HepG2 (cell line): ENCODE measurements around the gene ADAMTS8. TPM values are rescaled to one million over a fixed set of nuclear protein-coding genes. Genes with fewer than 3 reads are reported as not detected.

ENCODE experiments used
- ATAC-seq: fragments of 200-7000 bp; cut with Tn5 transposase; 3 replicates; pipeline ENCODE4 v1.9.1; 2020; ENCODE audit warnings: mild to moderate bottlenecking, moderate library complexity
- BruUV-seq: library from RNA; stranded (reverse); fragments of 400-500 nt; replicated peaks from 2 replicates; lab custom pipeline; 2021; lab: Mats Ljungman, UMichigan
- CTCF ChIA-PET: fragments of 300-600 bp; formaldehyde crosslinking; extraction: SDS; loops from one replicate; lab custom pipeline; 2021; ENCODE audit warnings: low total read pairs, inconsistent platforms, low intra/inter-chr PET ratio; lab: Yijun Ruan, JAX
- POLR2A ChIA-PET: fragments of 350-600 bp; sonication (Branson Sonifier 250); formaldehyde crosslinking; loops from one replicate; lab custom pipeline; 2020; ENCODE audit warnings: antibody characterized with exemption, inconsistent platforms; lab: Yijun Ruan, JAX
- DNase-seq: peaks from one replicate; pipeline ENCODE4 v3.0.0-alpha.2; 2015; ENCODE audit warnings: low spot score
- FAIRE-seq: peaks from 3 replicates; lab custom pipeline; 2011; peaks lifted over from hg19 to GRCh38; lab: Jason Lieb, UNC
- H2AFZ ChIP-seq: one replicate; pipeline ENCODE4 v1.6.1; 2011; ENCODE audit warnings: low read length, inconsistent platforms
- H3K27ac ChIP-seq: fragments of 300-600 bp; 3 replicates; pipeline ENCODE4 v1.8.0; 2011; ENCODE audit warnings: mixed run types, mild to moderate bottlenecking, mixed read lengths, low read length, inconsistent platforms; ENCODE audit not compliant: insufficient read depth; ENCODE audit errors: extremely low read length
- H3K27me3 ChIP-seq, 2 experiments: fragments of 200-600 bp in 1 of 2; 2 replicates in 1 of 2; 3 replicates in 1 of 2; pipeline versions ENCODE4 v1.6.0 to v1.8.0; 2011; ENCODE audit warnings: low read length in 2 of 2, mild to moderate bottlenecking in 2 of 2, moderate library complexity in 2 of 2, inconsistent platforms in 1 of 2; ENCODE audit not compliant: insufficient read depth in 2 of 2, control insufficient read depth in 1 of 2
- H3K36me3 ChIP-seq, 2 experiments: fragments of 200-600 bp in 1 of 2; replicated peaks in 1 of 2; 2 replicates in 1 of 2; 3 replicates in 1 of 2; pipeline versions ENCODE4 v1.5.1 to v1.8.0; 2011; ENCODE audit warnings: low read length in 2 of 2, inconsistent platforms in 1 of 2; ENCODE audit not compliant: insufficient read depth in 2 of 2, control insufficient read depth in 1 of 2
- H3K4me1 ChIP-seq: 2 replicates; pipeline ENCODE4 v1.5.1; 2012; ENCODE audit warnings: low read length, inconsistent platforms; ENCODE audit not compliant: insufficient read depth
- H3K4me2 ChIP-seq: 2 replicates; pipeline ENCODE4 v1.6.0; 2011; ENCODE audit warnings: low read depth, low read length, inconsistent platforms
- H3K4me3 ChIP-seq, 3 experiments: fragments of 200-600 bp in 1 of 3; sonication (generic), shearing (Covaris generic) in 1 of 3; replicated peaks in 1 of 3; 2 replicates each; pipeline ENCODE4 v1.5.1; 2011 to 2016; ENCODE audit warnings: low read length in 3 of 3, inconsistent platforms in 2 of 3, low read depth in 2 of 3, mild to moderate bottlenecking in 2 of 3, control low read depth in 1 of 3, mixed read lengths in 1 of 3; ENCODE audit not compliant: insufficient read depth in 1 of 3
- H3K79me2 ChIP-seq: one replicate; pipeline ENCODE4 v1.6.1; 2011; ENCODE audit warnings: low read length, inconsistent platforms; ENCODE audit not compliant: insufficient read depth
- H3K9ac ChIP-seq: 2 replicates; pipeline ENCODE4 v1.6.0; 2011; ENCODE audit warnings: mild to moderate bottlenecking, low read depth, low read length, inconsistent platforms; ENCODE audit not compliant: insufficient read depth
- H3K9me3 ChIP-seq: 2 replicates; pipeline ENCODE4 v1.5.1; 2012; ENCODE audit warnings: mild to moderate bottlenecking, low read length
- H4K20me1 ChIP-seq: 2 replicates; pipeline ENCODE4 v1.6.0; 2011; ENCODE audit warnings: inconsistent platforms, mild to moderate bottlenecking, low read length, moderate library complexity; ENCODE audit not compliant: insufficient read depth
- CEBPB ChIP-seq: IDR thresholded peaks from 2 replicates; pipeline ENCODE4 v1.6.1; 2011; ENCODE audit warnings: low read depth, low read length, improper control_type of control experiment, borderline replicate concordance
- SNAPC2 ChIP-seq: sonication (generic); formaldehyde crosslinking; IDR thresholded peaks from 2 replicates; pipeline ENCODE4 v1.8.1; 2022; ENCODE audit warnings: mild to moderate bottlenecking, missing genetic modification reagents
- ZBTB43 ChIP-seq: sonication (generic); formaldehyde crosslinking; conservative IDR thresholded peaks from 2 replicates; pipeline ENCODE4 v1.4.0; 2020; ENCODE audit warnings: missing genetic modification reagents
- WGBS: methylation state at CpG from one replicate; pipeline ENCODE4 v1.1.6; 2017; ENCODE audit warnings: low lambda C conversion rate; 5-methylcytosine and 5-hydroxymethylcytosine counted together
- in situ Hi-C: cut with HindIII; loops from 2 replicates; pipeline ENCODE4 v1.10.0; 2017; ENCODE audit warnings: low pct_unique_long_range_greater_than_20kb; ENCODE audit not compliant: extremely low pct_ligation_motif_present
- intact Hi-C: fragments of 100-400 bp; cut with micrococcal nuclease; formaldehyde crosslinking; loops from one replicate; pipeline ENCODE4 v1.10.0; 2022; ENCODE audit not compliant: unreplicated experiment
- polyA plus RNA-seq, 8 experiments: library from polyadenylated mRNA; depleted of rRNA in 3 of 8; stranded (reverse) in 7 of 8; unstranded in 1 of 8; fragments of >200 nt; fragmentation: Illumina TruSeq in 4 of 8; extraction: Trizol in 4 of 8; gene quantifications; 2 replicates each; pipeline versions ENCODE4 v1.2.1 to v1.2.3, GENCODE V29; 2011 to 2016; ENCODE audit warnings: low read depth in 4 of 8, missing spikeins in 1 of 8, mixed read lengths in 1 of 8; ENCODE audit not compliant: insufficient read depth in 1 of 8
- total RNA-seq, 5 experiments: library from RNA; depleted of rRNA; stranded (reverse); fragments of >200 nt; fragmentation: Illumina TruSeq; extraction: Trizol; gene quantifications; 2 replicates each; pipeline ENCODE4 v1.2.3, GENCODE V29; 2016; ENCODE audit warnings: low read depth in 1 of 5
- TF ChIP-seq, protein P1 (sequence below): sonication (generic); formaldehyde crosslinking; IDR thresholded peaks from 2 replicates; pipeline ENCODE4 v1.5.0; 2020; ENCODE audit warnings: mild to moderate bottlenecking, missing genetic modification reagents, moderate library complexity
- TF ChIP-seq, protein P2 (sequence below): sonication (generic); formaldehyde crosslinking; IDR thresholded peaks from 2 replicates; pipeline ENCODE4 v1.4.0; 2020; ENCODE audit warnings: missing genetic modification reagents, borderline replicate concordance

ADAMTS8 gene
- total and polyA plus RNA-seq, 2 of the 13 experiments (the other 11 are each of a cell fraction or from before 2014, with no cell fraction given) = not detected

DNA sequence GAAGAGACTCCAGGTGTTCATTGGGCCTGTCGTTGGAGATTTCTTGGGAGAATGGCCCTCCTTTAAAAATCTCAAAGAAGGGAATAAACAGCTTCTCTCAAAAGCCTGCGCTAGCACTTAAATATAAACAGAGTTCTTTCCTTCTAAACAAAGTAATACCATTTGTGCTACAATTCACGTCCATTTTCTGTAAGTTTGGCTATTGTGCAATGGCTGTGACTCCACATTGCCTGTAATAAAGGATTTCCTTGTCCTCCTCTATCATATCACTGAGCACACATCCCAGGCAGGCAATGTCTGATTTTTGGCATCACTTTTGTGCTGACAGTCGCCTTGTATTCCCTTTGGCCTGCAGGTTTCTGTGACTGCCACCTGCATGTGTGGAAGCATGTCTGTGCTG, 4.9 kb upstream of the ADAMTS8 start:
- CTCF ChIA-PET = interaction anchor here (2.5 to 7.7 kb wide), 3 partner anchors 427 to 461 kb away, joined by 12 to 255 read pairs (median 113); no protein-coding TSS in a partner anchor
- H3K9ac ChIP-seq = no peak overlapping the region
- H3K36me3 ChIP-seq = no peaks in the 10 kb centered on the region
- no peak overlapping the region for H3K4me3 ChIP-seq
- intact Hi-C loops = no loop called here
- DNase-seq = no peak
- TF ChIP-seq SNAPC2 = no peak
- peak; percentile 43; the same call in 1 of the 2 replicates for TF ChIP-seq CEBPB
- TF ChIP-seq, protein P1, sequence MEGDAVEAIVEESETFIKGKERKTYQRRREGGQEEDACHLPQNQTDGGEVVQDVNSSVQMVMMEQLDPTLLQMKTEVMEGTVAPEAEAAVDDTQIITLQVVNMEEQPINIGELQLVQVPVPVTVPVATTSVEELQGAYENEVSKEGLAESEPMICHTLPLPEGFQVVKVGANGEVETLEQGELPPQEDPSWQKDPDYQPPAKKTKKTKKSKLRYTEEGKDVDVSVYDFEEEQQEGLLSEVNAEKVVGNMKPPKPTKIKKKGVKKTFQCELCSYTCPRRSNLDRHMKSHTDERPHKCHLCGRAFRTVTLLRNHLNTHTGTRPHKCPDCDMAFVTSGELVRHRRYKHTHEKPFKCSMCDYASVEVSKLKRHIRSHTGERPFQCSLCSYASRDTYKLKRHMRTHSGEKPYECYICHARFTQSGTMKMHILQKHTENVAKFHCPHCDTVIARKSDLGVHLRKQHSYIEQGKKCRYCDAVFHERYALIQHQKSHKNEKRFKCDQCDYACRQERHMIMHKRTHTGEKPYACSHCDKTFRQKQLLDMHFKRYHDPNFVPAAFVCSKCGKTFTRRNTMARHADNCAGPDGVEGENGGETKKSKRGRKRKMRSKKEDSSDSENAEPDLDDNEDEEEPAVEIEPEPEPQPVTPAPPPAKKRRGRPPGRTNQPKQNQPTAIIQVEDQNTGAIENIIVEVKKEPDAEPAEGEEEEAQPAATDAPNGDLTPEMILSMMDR (CRISPR knock-in tag) = no peak
- no peak for TF ChIP-seq ZBTB43 (CRISPR knock-in tag)
- TF ChIP-seq, protein P2, sequence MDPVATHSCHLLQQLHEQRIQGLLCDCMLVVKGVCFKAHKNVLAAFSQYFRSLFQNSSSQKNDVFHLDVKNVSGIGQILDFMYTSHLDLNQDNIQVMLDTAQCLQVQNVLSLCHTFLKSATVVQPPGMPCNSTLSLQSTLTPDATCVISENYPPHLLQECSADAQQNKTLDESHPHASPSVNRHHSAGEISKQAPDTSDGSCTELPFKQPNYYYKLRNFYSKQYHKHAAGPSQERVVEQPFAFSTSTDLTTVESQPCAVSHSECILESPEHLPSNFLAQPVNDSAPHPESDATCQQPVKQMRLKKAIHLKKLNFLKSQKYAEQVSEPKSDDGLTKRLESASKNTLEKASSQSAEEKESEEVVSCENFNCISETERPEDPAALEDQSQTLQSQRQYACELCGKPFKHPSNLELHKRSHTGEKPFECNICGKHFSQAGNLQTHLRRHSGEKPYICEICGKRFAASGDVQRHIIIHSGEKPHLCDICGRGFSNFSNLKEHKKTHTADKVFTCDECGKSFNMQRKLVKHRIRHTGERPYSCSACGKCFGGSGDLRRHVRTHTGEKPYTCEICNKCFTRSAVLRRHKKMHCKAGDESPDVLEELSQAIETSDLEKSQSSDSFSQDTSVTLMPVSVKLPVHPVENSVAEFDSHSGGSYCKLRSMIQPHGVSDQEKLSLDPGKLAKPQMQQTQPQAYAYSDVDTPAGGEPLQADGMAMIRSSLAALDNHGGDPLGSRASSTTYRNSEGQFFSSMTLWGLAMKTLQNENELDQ (CRISPR knock-in tag) = no peak
- TF ChIP-seq, all 625 proteins: peak for 1
- WGBS = 16% methylated on average over 4 of the region's 4 CpGs
- no peak overlapping the region for H3K4me2 ChIP-seq
- H3K27ac ChIP-seq = no peak overlapping the region
- POLR2A ChIA-PET = no interaction called here
- peaks cover 0 to 22% of the 10 kb centered on the region in 2 experiments; a peak in 4 of 5 replicates for H3K27me3 ChIP-seq
- in situ Hi-C loops = loop anchor here (5.0 to 10.0 kb wide), 2 partner anchors 391 to 459 kb away; no protein-coding TSS in a partner anchor
- FAIRE-seq (no peak), ATAC-seq (no peak)
- no peaks in the 10 kb centered on the region for H4K20me1 ChIP-seq
- no peaks in the 10 kb centered on the region for H3K79me2 ChIP-seq
- no TSS peak for BruUV-seq
- H3K4me1 ChIP-seq = no peaks in the 10 kb centered on the region
- no peaks in the 10 kb centered on the region for H3K9me3 ChIP-seq
- no peak overlapping the region for H2AFZ ChIP-seq
